ENCODE data around the gene TBC1D5.

The TBC1D5 gene

DNA sequence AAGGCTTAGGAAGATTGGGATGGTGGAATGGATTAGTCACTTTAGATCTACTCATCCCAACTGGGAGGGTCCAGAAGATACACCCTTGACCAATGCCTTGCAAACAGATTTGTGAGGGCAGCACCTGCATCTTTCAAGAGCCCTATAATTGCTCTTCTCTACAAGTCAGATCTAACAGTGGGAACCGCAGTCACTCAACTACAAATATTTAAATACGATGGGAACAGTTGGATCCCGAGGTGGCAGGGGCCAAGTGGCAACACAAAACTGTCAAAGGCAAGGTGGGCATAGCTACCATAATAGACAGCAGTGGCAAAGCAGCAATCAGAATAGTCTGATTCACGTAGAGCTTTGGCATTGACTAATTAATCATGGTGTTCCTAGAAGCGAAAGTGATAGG is 152.0 kb downstream of the TBC1D5 start:
- DNase-seq (ENCODE audit: low read depth), result no peak
- TF ChIP-seq, protein P1, sequence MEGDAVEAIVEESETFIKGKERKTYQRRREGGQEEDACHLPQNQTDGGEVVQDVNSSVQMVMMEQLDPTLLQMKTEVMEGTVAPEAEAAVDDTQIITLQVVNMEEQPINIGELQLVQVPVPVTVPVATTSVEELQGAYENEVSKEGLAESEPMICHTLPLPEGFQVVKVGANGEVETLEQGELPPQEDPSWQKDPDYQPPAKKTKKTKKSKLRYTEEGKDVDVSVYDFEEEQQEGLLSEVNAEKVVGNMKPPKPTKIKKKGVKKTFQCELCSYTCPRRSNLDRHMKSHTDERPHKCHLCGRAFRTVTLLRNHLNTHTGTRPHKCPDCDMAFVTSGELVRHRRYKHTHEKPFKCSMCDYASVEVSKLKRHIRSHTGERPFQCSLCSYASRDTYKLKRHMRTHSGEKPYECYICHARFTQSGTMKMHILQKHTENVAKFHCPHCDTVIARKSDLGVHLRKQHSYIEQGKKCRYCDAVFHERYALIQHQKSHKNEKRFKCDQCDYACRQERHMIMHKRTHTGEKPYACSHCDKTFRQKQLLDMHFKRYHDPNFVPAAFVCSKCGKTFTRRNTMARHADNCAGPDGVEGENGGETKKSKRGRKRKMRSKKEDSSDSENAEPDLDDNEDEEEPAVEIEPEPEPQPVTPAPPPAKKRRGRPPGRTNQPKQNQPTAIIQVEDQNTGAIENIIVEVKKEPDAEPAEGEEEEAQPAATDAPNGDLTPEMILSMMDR (IDR thresholded peaks at IDR 0.05; ENCODE audit: control insufficient read depth, extremely low read depth, insufficient read depth), result no peak
- no peak overlapping the region for H3K4me3 ChIP-seq (ENCODE audit: low read depth, low read length)

DNA sequence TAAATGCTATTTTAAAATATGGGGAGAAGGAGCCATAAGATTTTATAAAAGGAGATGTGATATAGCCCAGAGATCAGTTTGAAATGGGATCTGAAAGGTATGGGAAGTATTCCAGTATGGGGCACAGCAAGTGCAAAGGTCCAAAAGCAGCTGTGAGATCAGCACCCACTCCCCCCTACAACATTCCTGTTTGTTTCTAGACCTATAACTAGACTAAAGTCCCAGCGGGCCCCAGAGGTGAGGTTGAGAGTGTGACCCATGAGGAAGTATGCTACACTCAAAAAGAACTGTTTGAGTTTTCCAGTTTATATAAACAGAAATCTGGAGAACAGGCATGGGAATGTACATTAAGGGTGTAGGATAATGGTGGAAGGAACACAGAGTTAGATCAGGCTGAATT is 152.5 kb downstream of the TBC1D5 start:
- TF ChIP-seq, protein P1 (IDR thresholded peaks at IDR 0.05; ENCODE audit: control insufficient read depth, extremely low read depth, insufficient read depth), result no peak
- no peak overlapping the region for H3K4me3 ChIP-seq (ENCODE audit: low read depth, low read length)
- no peak for DNase-seq (ENCODE audit: low read depth)

GRCh38 chr3:17588422-17588821 is 154.0 kb downstream of the TBC1D5 start:
- TF ChIP-seq, protein P1 (IDR thresholded peaks at IDR 0.05; ENCODE audit: control insufficient read depth, extremely low read depth, insufficient read depth), result no peak
- DNase-seq (ENCODE audit: low read depth), result no peak
- no peak overlapping the region for H3K4me3 ChIP-seq (ENCODE audit: low read depth, low read length)

- no peak overlapping the region for H3K4me3 ChIP-seq (ENCODE audit: low read depth, low read length)
- TF ChIP-seq, protein P1 (IDR thresholded peaks at IDR 0.05; ENCODE audit: control insufficient read depth, extremely low read depth, insufficient read depth), result no peak
Observed at GRCh38 chr3:17585394-17586325, 156.8 kb downstream of the TBC1D5 start.

GRCh38 chr3:17584066-17584465 is 158.4 kb downstream of the TBC1D5 start:
- TF ChIP-seq, protein P1 (IDR thresholded peaks at IDR 0.05; ENCODE audit: control insufficient read depth, extremely low read depth, insufficient read depth), result no peak
- no peak for DNase-seq (ENCODE audit: low read depth)

More at GRCh38 chr3:17585394-17586325, 156.8 kb downstream of the TBC1D5 start:
- DNase-seq (ENCODE audit: low read depth), result no peak

DNA sequence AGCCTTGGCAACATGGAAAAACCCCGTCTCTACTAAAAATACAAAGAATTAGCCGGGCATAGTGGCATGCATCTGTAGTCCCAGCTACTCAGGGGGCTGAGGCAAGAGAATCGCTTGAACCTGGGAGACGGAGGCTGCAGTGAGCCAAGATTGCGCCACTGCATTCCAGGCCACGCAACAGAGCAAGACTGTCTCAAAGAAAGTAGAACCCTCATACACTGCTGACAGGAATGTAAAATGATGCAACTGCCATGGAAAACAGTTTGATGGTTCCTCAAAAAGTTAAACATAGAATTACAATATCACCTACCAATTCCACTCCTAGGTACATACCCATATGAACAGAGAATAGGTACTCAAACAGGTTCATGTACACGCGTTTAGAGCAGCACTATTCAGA is 158.9 kb downstream of the TBC1D5 start:
- no peak overlapping the region for H3K4me3 ChIP-seq (ENCODE audit: low read depth, low read length)
- no peak for DNase-seq (ENCODE audit: low read depth)
- TF ChIP-seq, protein P1 (IDR thresholded peaks at IDR 0.05; ENCODE audit: control insufficient read depth, extremely low read depth, insufficient read depth), result no peak

More at GRCh38 chr3:17584066-17584465, 158.4 kb downstream of the TBC1D5 start:
- H3K4me3 ChIP-seq (ENCODE audit: low read depth, low read length), result no peak overlapping the region
